ENCODE data around the gene BSDC1. TPM values are rescaled to one million over a fixed set of nuclear protein-coding genes. Genes with fewer than 3 reads are reported as not detected.

BSDC1 gene
- total RNA-seq, 1 experiment from 2014 or later = 44.3 TPM

DNA sequence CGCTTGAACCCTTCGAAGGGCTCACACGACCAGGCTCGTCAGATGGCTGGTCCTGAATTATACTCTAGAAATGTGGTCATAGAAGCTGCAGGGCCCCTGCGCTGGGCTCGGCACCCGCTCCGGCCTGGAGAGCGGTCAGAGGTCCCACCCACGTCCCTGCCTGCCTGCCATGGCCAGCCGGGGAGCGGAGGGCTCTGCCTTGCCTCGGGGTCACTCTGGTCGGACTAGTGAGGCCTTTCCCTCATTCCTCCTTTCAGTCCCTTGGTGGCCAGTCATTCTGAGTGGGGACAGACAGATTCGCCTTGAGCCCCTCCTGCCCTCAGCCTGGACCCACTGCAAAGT is 57.7 kb downstream of the BSDC1 start:
- Mint-ChIP-seq H3K27ac (no peak overlapping the region), H3K4me1 (peaks cover 44% of the 10 kb centered on the region), H3K36me3 (peaks cover 25% of the 10 kb centered on the region), H3K27me3 (ENCODE audit: low read depth) (peaks cover 16% of the 10 kb centered on the region), H3K4me3 (peak overlapping the region; percentile 66), H3K9me3 (no peaks in the 10 kb centered on the region)
- CTCF ChIA-PET = interaction anchor here (0.5 to 2.4 kb wide), 10 partner anchors 10 to 264 kb away, joined by 3 to 17 read pairs (median 3); partner anchors contain the start of genes BSDC1 and TMEM39B
- no peak for TF ChIP-seq ZBTB43 (CRISPR knock-in tag; IDR thresholded peaks at IDR 0.05)
- POLR2A ChIA-PET = interaction anchor here (0.6 to 2.8 kb wide), 14 partner anchors 10 to 332 kb away, joined by 3 to 18 read pairs (median 7); partner anchors contain the start of genes BSDC1, FAM229A, IQCC and TMEM39B
- DNase-seq (ENCODE audit: low spot score) = no peak
- ATAC-seq = peak; percentile 1; the same call in 1 of the 2 replicates

DNA sequence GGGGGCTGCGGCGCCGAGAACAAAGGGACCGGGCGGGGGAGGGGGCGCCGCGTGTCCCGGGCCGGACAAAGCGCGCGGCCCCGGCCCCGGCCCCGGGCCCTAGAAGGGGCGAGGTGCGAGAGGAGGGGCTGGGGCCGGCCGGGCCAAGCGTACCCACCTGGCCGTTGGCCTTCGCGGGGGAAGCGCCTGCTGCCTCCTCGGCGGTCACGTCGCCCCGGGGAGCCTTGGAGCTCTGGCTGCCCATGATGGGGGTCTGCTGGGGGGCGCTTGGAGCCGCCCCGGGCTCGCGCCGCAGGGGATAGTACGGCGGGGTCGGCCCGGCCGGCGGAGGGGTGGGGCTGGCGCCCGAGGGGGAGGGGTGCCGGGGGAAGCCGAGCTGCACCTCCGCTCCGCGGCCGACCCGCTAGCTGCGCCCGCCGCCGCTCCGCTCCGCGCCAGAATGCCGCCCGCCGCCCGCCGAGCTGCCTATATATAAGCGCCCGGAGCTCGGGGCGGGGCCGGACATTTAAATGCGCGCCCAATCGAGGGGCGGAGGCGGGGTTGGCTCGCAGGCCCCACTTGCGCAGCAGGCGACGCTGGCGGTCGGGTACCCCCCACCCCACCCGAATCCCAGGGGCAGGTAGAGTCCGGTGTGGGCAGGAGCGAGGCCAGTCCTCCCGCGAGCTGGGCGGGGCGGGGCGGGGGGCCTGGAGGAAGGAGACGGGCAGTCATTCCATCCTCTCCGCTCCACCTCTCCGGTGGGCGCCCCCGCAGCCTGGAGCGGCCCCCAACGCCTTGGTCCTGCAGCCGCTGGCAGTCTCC is 58.3 kb downstream of the BSDC1 start, which contains the start of gene MARCKSL1:
TSS of gene MARCKSL1 (minus strand) at position 444 of the 801 bp plus-strand sequence. CDS start at position 244, 200 bp downstream.
- DNase-seq (ENCODE audit: low spot score) = peak; percentile 82
- Mint-ChIP-seq H3K9me3 (no peaks in the 10 kb centered on the region), H3K4me3 (peak within 1 kb of the TSS; percentile 95), H3K36me3 (peaks cover 31% of the 10 kb centered on the region), H3K27ac (peak within 1 kb of the TSS; percentile 96), H3K27me3 (ENCODE audit: low read depth) (peaks cover 16% of the 10 kb centered on the region), H3K4me1 (peaks cover 44% of the 10 kb centered on the region)
- ChIA-PET CTCF (interaction anchor here (0.5 to 2.4 kb wide), 9 partner anchors 15 to 263 kb away, joined by 3 to 17 read pairs (median 3); partner anchors contain the start of genes BSDC1 and TMEM39B), POLR2A (interaction anchor here (0.6 to 2.8 kb wide), 20 partner anchors 9 to 315 kb away, joined by 3 to 18 read pairs (median 4); partner anchors contain the start of genes BSDC1, FAM229A, IQCC and RBBP4)
- ATAC-seq = peak; percentile 43
- TF ChIP-seq IRF1 (CRISPR knock-in tag; IDR thresholded peaks at IDR 0.05) (no peak), E2F5 (CRISPR knock-in tag; IDR thresholded peaks at IDR 0.05) (0 out of 2 replicates have a peak, but pooled peaks have one; percentile 29), ZSCAN18 (CRISPR knock-in tag; IDR thresholded peaks at IDR 0.05) (no peak), GTF2I (CRISPR knock-in tag; conservative IDR thresholded peaks at IDR 0.05) (no peak), SMAD4 (CRISPR knock-in tag; IDR thresholded peaks at IDR 0.05) (no peak), ZNF263 (CRISPR knock-in tag; IDR thresholded peaks at IDR 0.05; ENCODE audit: low read depth) (0 out of 2 replicates have a peak, but pooled peaks have one; percentile 29), ZNF219 (CRISPR knock-in tag; IDR thresholded peaks at IDR 0.05; ENCODE audit: borderline replicate concordance) (no peak), NR3C1 (CRISPR knock-in tag; conservative IDR thresholded peaks at IDR 0.05; ENCODE audit: low read depth) (no peak), MAX (CRISPR knock-in tag; IDR thresholded peaks at IDR 0.05) (peak; percentile 45; the same call in 1 of the 2 replicates), NR2C2 (CRISPR knock-in tag; IDR thresholded peaks at IDR 0.05) (no peak), ARID4B (CRISPR knock-in tag; IDR thresholded peaks at IDR 0.05; ENCODE audit: borderline replicate concordance) (peak; percentile 36; the same call in 1 of the 2 replicates), SMAD3 (CRISPR knock-in tag; IDR thresholded peaks at IDR 0.05; ENCODE audit: borderline replicate concordance) (no peak), ZNF416 (CRISPR knock-in tag; IDR thresholded peaks at IDR 0.05) (no peak), MXD4 (CRISPR knock-in tag; IDR thresholded peaks at IDR 0.05; ENCODE audit: borderline replicate concordance) (no peak), MYBL2 (CRISPR knock-in tag; IDR thresholded peaks at IDR 0.05) (peak; percentile 59), ZNF121 (CRISPR knock-in tag; IDR thresholded peaks at IDR 0.05) (no peak), NFYB (CRISPR knock-in tag; conservative IDR thresholded peaks at IDR 0.05; ENCODE audit: low read depth) (peak; percentile 42; the same call in 1 of the 2 replicates), IRF2 (CRISPR knock-in tag; IDR thresholded peaks at IDR 0.05; ENCODE audit: borderline replicate concordance, low read depth) (no peak), CREB1 (CRISPR knock-in tag; IDR thresholded peaks at IDR 0.05) (no peak)
- TF ChIP-seq, protein P1, sequence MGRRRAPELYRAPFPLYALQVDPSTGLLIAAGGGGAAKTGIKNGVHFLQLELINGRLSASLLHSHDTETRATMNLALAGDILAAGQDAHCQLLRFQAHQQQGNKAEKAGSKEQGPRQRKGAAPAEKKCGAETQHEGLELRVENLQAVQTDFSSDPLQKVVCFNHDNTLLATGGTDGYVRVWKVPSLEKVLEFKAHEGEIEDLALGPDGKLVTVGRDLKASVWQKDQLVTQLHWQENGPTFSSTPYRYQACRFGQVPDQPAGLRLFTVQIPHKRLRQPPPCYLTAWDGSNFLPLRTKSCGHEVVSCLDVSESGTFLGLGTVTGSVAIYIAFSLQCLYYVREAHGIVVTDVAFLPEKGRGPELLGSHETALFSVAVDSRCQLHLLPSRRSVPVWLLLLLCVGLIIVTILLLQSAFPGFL (CRISPR knock-in tag; IDR thresholded peaks at IDR 0.05; ENCODE audit: borderline replicate concordance) = 0 out of 2 replicates have a peak, but pooled peaks have one; percentile 50
- TF ChIP-seq, protein P2, sequence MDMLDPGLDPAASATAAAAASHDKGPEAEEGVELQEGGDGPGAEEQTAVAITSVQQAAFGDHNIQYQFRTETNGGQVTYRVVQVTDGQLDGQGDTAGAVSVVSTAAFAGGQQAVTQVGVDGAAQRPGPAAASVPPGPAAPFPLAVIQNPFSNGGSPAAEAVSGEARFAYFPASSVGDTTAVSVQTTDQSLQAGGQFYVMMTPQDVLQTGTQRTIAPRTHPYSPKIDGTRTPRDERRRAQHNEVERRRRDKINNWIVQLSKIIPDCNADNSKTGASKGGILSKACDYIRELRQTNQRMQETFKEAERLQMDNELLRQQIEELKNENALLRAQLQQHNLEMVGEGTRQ (CRISPR knock-in tag; IDR thresholded peaks at IDR 0.05) = no peak
